NT2/D1 (cell line): ENCODE data around the gene TMEM258.

Experiments
- DNase-seq: peaks from one replicate; pipeline ENCODE4 v3.0.0-alpha.2; 2011; ENCODE audit warnings: low read depth, low spot score
- H3K27me3 ChIP-seq: 2 replicates; pipeline ENCODE4 v1.6.0; 2011; ENCODE audit warnings: mild to moderate bottlenecking; ENCODE audit not compliant: insufficient read length, insufficient read depth
- H3K36me3 ChIP-seq: 2 replicates; pipeline ENCODE4 v1.6.1; 2011; ENCODE audit warnings: mild to moderate bottlenecking, low read length, mixed read lengths; ENCODE audit not compliant: insufficient read depth, insufficient read length
- H3K4me1 ChIP-seq: 2 replicates; pipeline ENCODE4 v1.5.1; 2011; ENCODE audit not compliant: insufficient read depth, insufficient read length
- H3K4me3 ChIP-seq: 2 replicates; pipeline ENCODE4 v1.5.1; 2011; ENCODE audit warnings: low read depth; ENCODE audit not compliant: insufficient read length
- H3K9ac ChIP-seq: 2 replicates; pipeline ENCODE4 v1.6.0; 2011; ENCODE audit warnings: low read depth; ENCODE audit not compliant: insufficient read length
- H3K9me3 ChIP-seq: 2 replicates; pipeline ENCODE4 v1.5.1; 2011; ENCODE audit warnings: mild to moderate bottlenecking, low read length; ENCODE audit not compliant: insufficient read depth
- SUZ12 ChIP-seq: IDR thresholded peaks from 2 replicates; pipeline ENCODE4 v1.6.1; 2011; ENCODE audit not compliant: insufficient read length, insufficient read depth; ENCODE audit errors: extremely low read depth
- YY1 ChIP-seq: IDR thresholded peaks from 2 replicates; pipeline ENCODE4 v1.6.1; 2011; ENCODE audit not compliant: insufficient read length, insufficient read depth
- ZNF274 ChIP-seq: IDR thresholded peaks from 2 replicates; pipeline ENCODE4 v1.6.1; 2011; ENCODE audit warnings: mild to moderate bottlenecking, low read depth, low read length

The TMEM258 gene

DNA sequence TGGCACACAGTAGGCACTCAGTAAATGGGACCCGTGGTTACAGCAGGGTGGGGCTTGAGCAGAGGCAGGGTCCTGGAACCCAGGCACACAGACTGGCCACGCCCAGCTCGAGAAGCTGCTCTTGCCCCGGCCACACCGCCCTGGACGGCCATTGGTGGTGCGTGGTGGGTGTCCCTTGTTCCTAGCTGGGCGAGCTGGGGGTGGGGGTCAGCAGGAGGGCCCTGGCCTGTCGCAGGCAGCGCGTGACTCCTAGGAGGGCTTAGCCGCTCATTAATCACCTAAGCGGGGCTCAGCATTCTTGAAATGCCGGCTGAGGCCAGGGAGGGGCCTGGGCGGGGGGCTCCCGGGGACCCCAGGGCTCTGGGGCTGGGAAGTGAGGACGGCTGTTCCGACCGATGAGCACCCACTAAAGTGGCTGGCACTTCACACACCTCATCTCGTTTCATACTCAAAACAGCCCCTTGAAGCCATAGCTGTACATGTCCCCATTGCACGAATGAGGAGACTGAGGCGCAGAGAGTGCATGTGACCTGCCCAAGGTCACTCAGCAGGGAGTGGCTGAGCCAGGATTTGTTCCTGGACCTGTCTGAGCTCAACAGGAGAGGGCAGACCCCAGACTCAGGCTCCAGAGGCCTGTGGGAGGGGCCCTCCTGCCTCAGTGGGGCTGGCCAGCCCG, 28.3 kb downstream of the TMEM258 start:
- peaks cover 67% of the 10 kb centered on the region for H3K4me1 ChIP-seq
- no peaks in the 10 kb centered on the region for H3K9me3 ChIP-seq
- no peak overlapping the region for H3K4me3 ChIP-seq
- no peaks in the 10 kb centered on the region for H3K27me3 ChIP-seq
- H3K9ac ChIP-seq: no peak overlapping the region
- H3K36me3 ChIP-seq: peaks cover 19% of the 10 kb centered on the region
- TF ChIP-seq YY1 (no peak), SUZ12 (no peak), ZNF274 (no peak)
- DNase-seq: no peak

GRCh38 chr11:61762798-61763197, 29.6 kb downstream of the TMEM258 start:
- Histone ChIP-seq H3K27me3 (no peaks in the 10 kb centered on the region), H3K4me3 (no peak overlapping the region), H3K9me3 (no peaks in the 10 kb centered on the region), H3K36me3 (peaks cover 22% of the 10 kb centered on the region), H3K9ac (no peak overlapping the region), H3K4me1 (peaks cover 69% of the 10 kb centered on the region)
- DNase-seq: no peak
- TF ChIP-seq YY1 (no peak), ZNF274 (no peak), SUZ12 (no peak)

- no peak for DNase-seq
These were observed 30.2 kb downstream of the TMEM258 start for GRCh38 chr11:61762223-61762615.

DNA sequence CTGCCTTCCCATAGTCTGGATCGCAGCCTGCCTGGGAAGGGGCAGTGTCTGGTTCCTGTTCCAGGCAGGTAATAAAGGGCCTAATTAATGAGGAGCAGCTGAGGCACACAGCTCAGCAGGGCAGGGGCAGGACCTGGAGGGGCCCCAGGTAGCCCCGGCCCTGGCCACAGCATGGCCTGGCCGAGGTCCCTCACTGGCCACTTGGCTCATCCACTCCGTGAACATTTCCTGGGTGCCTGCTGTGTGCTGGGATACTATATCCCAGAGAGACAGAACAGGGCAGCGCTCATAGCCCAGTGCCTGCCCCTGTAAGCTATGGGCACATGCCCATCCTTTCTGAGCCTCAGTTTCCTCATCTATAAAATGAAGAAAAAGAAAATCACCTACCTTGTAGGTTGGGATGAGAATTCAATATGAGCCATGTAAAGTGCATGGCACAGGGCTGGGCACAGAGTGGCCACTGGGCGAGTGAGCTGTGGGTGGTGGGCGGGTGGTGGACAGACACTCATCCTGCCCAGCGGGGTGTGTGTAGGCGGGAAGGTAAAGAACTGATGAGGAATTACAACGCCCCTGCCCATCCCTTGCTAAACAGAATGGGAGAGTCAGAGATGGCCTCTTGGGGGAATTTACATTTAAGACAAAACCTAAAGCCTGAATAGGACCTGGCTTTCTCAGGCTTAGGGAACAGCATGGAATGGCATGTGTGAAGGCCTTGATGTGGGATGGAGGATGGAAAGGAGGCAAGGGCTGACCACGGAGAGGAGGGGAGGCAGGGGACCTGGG, 30.8 kb downstream of the TMEM258 start:
- DNase-seq: no peak
- TF ChIP-seq ZNF274: no peak
- TF ChIP-seq YY1: no peak
- no peak for TF ChIP-seq SUZ12

More at GRCh38 chr11:61762223-61762615, 30.2 kb downstream of the TMEM258 start:
- peaks cover 27% of the 10 kb centered on the region for H3K36me3 ChIP-seq
- TF ChIP-seq SUZ12: no peak
- no peak for TF ChIP-seq ZNF274
- no peak for TF ChIP-seq YY1
- no peak overlapping the region for H3K4me3 ChIP-seq
- H3K27me3 ChIP-seq: no peaks in the 10 kb centered on the region
- H3K9me3 ChIP-seq: no peaks in the 10 kb centered on the region
- H3K9ac ChIP-seq: peak overlapping the region; percentile 56
- H3K4me1 ChIP-seq: peaks cover 75% of the 10 kb centered on the region

DNA sequence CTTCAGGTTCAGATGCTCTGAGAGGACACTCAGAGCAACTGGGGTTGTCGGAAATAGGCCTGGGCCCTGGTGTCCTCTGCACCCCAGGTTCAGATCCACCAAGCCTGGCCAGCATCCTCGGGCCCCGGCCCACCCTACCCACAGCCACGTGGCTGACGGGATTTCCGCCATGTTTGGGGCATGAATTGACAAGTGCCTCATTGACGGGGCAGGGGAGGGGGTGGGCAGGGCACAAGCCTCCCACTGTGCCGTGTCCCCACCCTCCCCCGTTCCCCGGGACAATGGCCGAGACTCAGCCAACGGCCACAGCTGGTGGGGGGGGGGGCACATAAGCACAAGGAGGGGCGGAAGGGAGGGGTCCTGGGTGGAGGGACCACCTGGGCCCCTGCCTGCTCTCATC, 31.5 kb downstream of the TMEM258 start:
- Histone ChIP-seq H3K9ac (peak overlapping the region; percentile 57), H3K9me3 (no peaks in the 10 kb centered on the region), H3K4me3 (no peak overlapping the region), H3K4me1 (peaks cover 79% of the 10 kb centered on the region), H3K27me3 (no peaks in the 10 kb centered on the region), H3K36me3 (peaks cover 21% of the 10 kb centered on the region)
- DNase-seq: no peak
- no peak for TF ChIP-seq ZNF274
- TF ChIP-seq SUZ12: no peak
- TF ChIP-seq YY1: no peak

More for the DNA sequence above, 30.8 kb downstream of the TMEM258 start:
- Histone ChIP-seq H3K27me3 (no peaks in the 10 kb centered on the region), H3K9ac (peak overlapping the region; percentile 57), H3K4me3 (no peak overlapping the region), H3K36me3 (peaks cover 25% of the 10 kb centered on the region), H3K4me1 (peaks cover 76% of the 10 kb centered on the region), H3K9me3 (no peaks in the 10 kb centered on the region)

GRCh38 chr11:61757213-61757862, 35.1 kb downstream of the TMEM258 start:
- Histone ChIP-seq H3K4me1 (peaks cover 66% of the 10 kb centered on the region), H3K36me3 (peaks cover 23% of the 10 kb centered on the region), H3K9ac (peak overlapping the region; percentile 34), H3K9me3 (no peaks in the 10 kb centered on the region), H3K4me3 (no peak overlapping the region), H3K27me3 (peaks cover 11% of the 10 kb centered on the region)
- TF ChIP-seq SUZ12 (no peak), YY1 (no peak), ZNF274 (no peak)
- no peak for DNase-seq
